Measurements from ENCODE around the gene FREM2. TPM values are rescaled to one million over a fixed set of nuclear protein-coding genes. Genes with fewer than 3 reads are reported as not detected.

The FREM2 gene
- total RNA-seq: 1 to 10 TPM in 1 of 4 donors, under 1 TPM in 2, not detected in 1; 0.13 to 4.1 (median 0.19) TPM

GRCh38 chr13:38686577-38687245, at the start of gene FREM2:
TSS of gene FREM2 (plus strand) at chr13:38687077. CDS start at chr13:38687345, 268 bp downstream.
- peak within 1 kb of the TSS in 3 of 4 donors; percentile 12 to 47 (median 33) for H3K4me3 ChIP-seq

GRCh38 chr13:38637576-38637975, 49.3 kb upstream of the FREM2 start:
- Histone ChIP-seq H3K27me3 (no peaks in the 10 kb centered on the region), H3K4me3 (no peak overlapping the region), H3K36me3 (no peaks in the 10 kb centered on the region), H3K9me3 (no peaks in the 10 kb centered on the region), H3K4me1 (no peaks in the 10 kb centered on the region), H3K27ac (no peak overlapping the region)
- TF ChIP-seq CTCF (IDR thresholded peaks at IDR 0.05) (no peak), POLR2A (IDR thresholded peaks at IDR 0.05) (no peak)
- DNase-seq: no peak

More at GRCh38 chr13:38686577-38687245, at the start of gene FREM2:
- H3K36me3 ChIP-seq: no peaks in the 10 kb centered on the region
- no peak within 1 kb of the TSS for H3K27ac ChIP-seq
- H3K9me3 ChIP-seq: no peaks in the 10 kb centered on the region
- no peaks in the 10 kb centered on the region for H3K27me3 ChIP-seq
- TF ChIP-seq POLR2A (IDR thresholded peaks at IDR 0.05): no peak
- no peak for TF ChIP-seq CTCF (IDR thresholded peaks at IDR 0.05)
- DNase-seq: peak in 1 of 3 donors; percentile 50
- peaks cover 0 to 14% (median 0%) of the 10 kb centered on the region in 4 donors for H3K4me1 ChIP-seq

- DNase-seq: no peak
- H3K9me3 ChIP-seq: no peaks in the 10 kb centered on the region
- H3K27me3 ChIP-seq: no peaks in the 10 kb centered on the region
- no peak for TF ChIP-seq POLR2A (IDR thresholded peaks at IDR 0.05)
- TF ChIP-seq CTCF (IDR thresholded peaks at IDR 0.05): no peak
- H3K27ac ChIP-seq: no peak overlapping the region
- no peaks in the 10 kb centered on the region for H3K36me3 ChIP-seq
- no peak overlapping the region for H3K4me3 ChIP-seq
- no peaks in the 10 kb centered on the region for H3K4me1 ChIP-seq
These were observed 45.5 kb upstream of the FREM2 start for GRCh38 chr13:38641164-38641948.

- TF ChIP-seq CTCF (IDR thresholded peaks at IDR 0.05): no peak
- TF ChIP-seq POLR2A (IDR thresholded peaks at IDR 0.05): no peak
- no peak for DNase-seq
These were observed 39.6 kb upstream of the FREM2 start for GRCh38 chr13:38647312-38647711.

GRCh38 chr13:38648912-38649311, 38.0 kb upstream of the FREM2 start:
- H3K4me1 ChIP-seq: no peaks in the 10 kb centered on the region
- no peak for TF ChIP-seq POLR2A (IDR thresholded peaks at IDR 0.05)
- no peak for TF ChIP-seq CTCF (IDR thresholded peaks at IDR 0.05)
- H3K27me3 ChIP-seq: no peaks in the 10 kb centered on the region
- H3K4me3 ChIP-seq: no peak overlapping the region
- no peaks in the 10 kb centered on the region for H3K9me3 ChIP-seq
- no peak for DNase-seq
- H3K36me3 ChIP-seq: no peaks in the 10 kb centered on the region
- no peak overlapping the region for H3K27ac ChIP-seq

More at GRCh38 chr13:38647312-38647711, 39.6 kb upstream of the FREM2 start:
- H3K27ac ChIP-seq: no peak overlapping the region
- H3K9me3 ChIP-seq: no peaks in the 10 kb centered on the region
- no peak overlapping the region for H3K4me3 ChIP-seq
- no peaks in the 10 kb centered on the region for H3K36me3 ChIP-seq
- H3K27me3 ChIP-seq: no peaks in the 10 kb centered on the region
- H3K4me1 ChIP-seq: no peaks in the 10 kb centered on the region
